Activated CD8-positive, alpha-beta memory T cell treated with anti-CD3 and anti-CD28 coated beads, Interleukin-2, amount 50 U/mL, for 24 hours (primary cell): ENCODE measurements around the gene ATOH8.

Source experiments
- DNase-seq: peaks from one replicate; pipeline ENCODE4 v3.0.0-alpha.2; 2020; ENCODE audit errors: extremely low read depth

Gene ATOH8

DNA sequence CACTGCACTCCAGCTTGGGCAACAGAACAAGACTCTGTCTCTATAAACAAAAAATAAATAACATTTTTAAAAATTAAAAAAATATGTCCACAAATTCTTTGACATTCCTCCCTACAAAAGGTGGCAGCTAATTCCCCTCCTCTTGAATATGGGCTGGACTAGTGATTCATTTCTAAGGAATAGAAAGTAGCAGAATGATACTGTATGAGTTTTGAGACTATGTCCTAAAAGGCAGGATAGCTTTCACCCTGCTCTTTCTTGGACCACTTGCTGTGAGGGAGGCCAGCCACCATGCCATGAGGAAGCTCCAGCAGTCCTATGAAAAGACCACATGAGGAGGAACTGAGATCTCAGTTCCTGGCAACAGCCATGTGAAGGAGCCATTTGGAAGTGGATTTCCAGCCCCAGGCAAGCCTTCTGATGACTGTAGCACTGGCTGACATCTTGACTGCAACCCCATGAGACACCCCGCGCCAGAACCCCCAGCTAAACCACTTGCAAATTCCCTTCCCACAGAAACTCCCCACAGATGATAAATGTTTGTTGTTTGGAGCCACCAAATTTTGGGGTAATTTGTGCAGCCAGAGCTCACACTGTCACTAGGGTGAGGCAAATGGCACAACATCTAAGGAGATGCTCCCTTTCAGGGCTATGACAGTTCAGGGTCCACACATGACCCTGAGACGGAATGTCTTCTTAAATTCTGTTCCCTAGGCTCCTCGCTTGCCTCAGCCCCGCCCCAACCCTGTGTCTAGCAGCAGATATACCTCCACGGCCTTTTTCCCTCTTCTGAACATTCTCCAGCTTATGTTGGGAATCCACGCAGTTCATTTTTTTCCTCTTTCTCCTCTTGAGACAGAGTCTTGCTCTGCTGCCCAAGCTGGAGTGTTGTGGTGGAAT is 17.1 kb upstream of the ATOH8 start:
- no peak for DNase-seq

DNA sequence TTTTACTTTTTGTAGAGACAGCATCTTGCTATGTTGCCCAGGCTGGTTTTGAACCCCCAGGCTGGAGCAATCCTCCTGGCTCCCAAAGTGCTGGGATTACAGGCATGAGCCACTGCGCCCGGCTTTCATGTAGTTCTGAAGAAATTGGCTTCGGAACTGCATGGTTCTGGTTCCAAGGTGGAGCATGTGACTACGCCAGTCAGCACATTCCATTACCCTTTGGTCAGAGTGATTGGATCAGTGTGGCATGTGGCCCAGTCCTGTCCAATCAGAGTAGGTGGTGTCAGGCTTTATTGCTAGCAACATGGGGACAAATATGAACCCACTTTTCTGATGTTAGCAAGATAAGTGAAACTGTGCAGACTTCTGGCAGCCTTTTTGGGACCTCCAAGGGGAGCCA is 16.3 kb upstream of the ATOH8 start:
- no peak for DNase-seq

DNA sequence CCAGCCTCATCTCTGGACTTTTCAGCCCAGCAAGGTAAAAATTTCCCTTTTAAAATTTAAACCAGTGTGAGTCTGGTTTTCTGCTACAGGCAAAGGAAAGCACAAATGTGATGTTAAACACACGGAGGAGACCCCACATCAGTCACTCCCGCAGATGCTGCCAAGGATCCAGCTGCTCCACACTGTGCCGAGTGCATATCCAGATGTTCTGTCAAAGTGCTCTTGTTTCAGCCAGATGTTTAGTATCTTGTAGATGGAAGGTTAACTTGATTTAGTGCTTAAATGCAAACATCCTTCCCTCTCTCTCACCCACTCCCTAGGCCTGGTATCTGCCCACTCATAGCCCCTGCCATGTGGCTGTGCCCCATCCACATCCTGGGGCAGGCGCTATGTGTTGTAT is 15.8 kb upstream of the ATOH8 start:
- DNase-seq: no peak

DNA sequence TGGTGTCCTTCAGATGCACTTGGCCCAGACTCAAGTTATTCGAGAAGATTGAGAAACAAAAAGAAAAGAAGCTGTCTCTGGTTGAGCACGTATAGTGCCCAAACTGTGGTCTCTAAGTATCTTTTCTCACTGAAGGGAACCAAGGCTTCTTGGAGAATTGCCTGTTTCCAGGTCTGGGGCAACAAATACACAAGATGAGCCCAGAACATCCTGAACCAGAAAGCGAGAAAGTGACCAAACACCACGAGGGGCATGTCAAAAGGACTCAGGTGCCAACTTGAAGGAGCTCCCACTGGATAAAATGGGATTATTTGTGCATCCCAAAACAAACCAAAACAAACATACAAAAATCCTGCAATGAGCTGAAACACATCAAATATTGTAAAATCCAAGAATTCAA is 13.6 kb upstream of the ATOH8 start:
- no peak for DNase-seq

DNA sequence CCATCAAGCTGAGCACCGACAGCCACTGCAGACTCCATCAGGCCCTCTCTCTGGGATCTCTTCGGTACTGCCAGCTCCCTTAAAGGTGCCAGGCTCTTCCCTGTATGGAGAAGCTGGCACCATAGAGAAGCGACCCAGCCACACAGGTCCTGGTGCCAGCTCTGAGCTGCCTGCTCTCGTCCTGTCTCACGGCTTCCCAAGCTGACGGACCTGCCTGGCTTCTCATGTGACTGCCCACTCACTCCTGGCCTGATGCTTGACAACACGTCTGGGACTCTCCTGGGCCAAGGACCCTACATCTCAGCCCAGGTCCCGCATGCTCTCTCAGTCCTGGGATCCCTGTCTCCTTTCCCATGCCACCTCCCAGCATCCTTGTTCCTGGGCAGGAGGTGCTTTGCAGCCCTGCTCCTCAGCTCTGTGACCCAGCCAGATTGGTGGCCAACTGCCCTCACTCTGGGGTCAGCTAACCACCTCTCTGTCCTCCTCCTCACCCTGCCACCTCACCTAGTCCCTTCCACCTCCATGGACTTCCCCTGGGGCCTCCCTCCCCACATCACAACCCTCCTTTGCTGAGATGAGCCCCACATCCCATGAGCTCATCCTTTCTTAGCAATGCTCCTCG is 12.5 kb upstream of the ATOH8 start:
- no peak for DNase-seq

DNA sequence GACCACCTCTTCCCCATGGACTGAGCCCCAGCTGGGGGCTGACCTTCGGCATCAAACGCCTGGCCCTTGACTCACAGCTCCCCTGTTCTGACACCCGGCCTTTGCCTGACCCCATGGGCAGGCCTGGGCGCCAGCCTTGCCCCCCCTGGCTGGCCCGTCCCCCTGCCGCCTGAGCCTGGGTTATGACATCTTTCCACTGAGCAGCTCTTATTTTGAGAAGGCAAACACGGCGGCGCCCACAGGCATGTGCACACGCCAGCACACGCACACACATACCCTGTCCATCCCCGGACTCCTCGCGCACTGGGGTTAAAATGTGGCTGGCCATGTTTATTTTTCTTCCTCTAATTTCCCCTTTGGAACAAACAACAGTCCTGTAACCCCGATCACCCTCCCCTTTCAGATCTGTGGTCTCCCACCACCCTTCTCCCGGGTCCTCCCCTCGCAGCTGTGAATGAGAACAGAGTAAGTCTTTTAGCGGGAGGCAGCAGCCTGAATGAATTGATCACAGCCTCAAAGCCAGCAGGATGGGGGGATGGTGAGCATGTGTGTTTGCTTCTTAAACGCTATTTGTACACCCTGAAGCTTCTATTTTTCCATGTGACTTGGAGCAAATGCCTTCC is 11.8 kb upstream of the ATOH8 start:
- DNase-seq: no peak

DNA sequence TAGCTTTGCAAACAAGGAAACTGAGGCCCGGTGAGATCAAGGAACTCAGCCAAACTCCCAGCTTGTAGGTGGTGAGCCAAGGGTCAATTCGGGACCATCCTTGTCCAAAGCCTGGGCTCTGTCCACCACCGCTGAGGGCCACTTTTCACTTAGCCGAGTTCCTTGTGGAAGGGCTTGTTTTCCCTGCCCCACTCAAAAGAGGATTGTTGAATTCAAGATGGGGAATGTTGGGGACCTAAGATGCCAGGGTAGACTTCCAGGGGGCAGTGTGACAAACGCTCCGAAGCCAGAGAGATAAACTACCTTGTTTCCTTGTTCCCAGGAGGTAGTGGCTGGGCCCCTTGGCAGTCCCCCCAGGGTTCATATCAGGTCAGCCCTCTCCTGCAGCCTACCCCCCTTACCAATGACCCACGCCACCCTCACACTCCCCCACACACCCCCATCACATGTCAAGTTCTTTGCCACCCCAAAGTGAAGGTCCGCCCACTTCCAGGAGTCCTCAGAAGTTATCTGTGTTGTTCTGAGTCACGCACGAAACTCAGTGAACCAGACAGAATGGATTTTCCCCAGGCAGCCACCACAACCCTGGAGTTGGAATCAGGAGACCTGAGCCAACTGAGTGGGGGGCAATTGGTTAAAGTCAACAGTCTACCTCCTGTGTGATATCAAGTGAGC is 10.3 kb upstream of the ATOH8 start:
- no peak for DNase-seq

DNA sequence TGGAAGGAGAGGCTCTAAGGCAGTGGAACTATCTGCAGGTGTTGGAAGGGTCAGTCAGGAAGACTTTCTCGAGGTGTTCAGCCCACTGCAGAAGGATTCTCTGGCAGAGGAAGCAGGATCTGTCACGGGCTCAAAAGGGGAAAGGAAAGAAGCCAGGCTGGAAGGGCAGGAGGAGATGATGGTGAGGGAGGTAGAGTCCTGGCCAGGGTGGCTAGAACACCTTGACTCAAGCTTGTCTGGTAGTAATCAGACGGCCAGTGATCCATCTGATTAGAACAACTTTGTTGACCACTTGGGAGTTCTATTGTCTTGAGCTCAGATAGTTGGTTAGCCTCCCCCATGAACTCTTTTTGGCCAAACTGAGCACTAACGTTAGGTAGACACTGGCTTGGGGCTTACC is 9.7 kb upstream of the ATOH8 start:
- no peak for DNase-seq

DNA sequence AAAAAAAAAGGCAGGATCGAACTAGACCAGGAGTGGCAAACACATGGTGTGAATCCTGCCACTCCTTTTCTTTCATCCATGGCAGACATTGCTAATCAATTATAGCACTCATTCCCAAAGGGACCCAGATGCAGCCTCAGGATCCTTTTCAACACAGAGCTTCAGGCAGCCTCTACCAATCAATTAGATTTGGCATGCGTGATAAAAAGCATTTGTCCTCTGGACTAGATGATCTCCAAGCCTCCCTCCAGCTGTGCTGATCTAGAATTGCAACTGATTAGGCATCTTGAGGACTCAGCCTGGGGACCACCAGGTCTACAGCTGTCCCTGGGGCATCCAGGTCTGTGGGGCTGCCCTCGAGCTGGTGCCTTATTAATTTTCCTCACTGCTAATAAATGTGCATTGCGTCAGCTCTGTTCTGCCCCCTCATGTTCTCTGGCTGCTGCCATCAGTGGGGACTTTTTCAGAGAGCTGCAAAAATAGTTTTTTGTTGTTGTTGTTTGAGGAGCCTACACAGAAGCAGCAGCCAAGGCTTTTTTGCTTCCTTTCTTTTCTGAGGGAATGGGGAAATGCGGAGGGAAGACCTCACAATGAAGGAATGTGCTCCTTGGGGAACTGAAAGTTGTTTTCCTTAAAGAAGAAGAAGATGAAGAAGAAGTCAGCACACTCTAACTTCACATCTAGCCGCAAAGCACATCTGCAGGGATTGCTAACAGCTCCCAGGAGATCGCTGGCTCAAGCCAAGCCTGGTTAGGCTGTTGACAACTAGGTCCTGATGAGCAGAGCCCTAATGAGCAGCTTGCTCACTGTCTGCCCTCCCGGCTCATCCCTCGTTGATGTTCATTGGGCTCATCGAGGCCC is 8.8 kb upstream of the ATOH8 start:
- no peak for DNase-seq

DNA sequence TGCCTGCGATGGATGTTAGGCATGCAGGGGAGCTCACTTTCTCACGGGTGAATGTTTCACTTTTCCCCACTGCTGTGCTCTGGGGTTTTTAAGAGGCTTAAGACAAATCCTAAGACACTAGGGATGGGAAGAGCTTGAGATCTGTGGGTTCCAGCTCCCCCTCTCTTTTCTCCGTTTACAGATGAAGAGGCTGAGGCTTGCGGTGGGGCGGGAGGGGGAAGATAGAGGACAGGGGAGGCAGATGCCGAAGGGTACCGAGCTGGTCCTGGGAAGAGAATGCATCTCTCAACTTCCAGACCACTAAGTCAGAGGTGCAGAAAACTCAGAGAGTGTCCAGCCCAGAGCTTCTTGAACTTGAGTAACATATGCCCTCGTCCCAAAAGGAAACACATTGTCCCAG is 8.2 kb upstream of the ATOH8 start:
- no peak for DNase-seq

DNA sequence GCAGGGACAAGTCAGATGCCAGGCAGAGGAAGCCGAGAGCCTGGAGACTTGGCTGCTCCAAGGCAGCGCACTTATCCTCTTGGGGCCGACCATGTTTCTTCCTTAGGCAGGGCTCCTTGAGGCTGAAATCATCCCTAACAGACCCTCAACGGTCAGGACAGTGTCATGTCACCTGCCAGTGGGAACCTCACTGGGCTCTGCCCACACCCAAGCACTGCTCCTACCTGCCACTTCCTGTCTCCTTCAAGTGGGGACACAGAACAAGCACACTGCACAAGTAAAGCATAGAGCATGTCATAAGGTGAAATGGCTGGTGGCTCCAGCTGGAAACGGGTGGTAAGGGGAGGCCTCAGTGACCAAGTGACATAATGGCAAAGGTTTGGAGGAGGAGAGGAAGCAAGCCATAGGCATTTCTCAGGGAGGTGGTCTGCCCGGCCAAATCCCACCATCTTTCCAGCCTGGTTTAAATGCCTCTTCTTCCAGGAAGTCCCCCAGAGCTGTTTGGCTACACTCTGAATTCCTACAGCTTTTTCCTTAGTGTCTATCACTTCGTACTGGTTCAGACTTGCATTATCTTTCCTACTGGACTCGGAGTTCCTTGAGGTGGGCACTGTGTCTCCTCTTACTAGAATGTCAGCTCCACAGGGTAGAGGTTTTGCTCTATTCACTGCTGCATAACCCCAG is 7.3 kb upstream of the ATOH8 start:
- DNase-seq: no peak

DNA sequence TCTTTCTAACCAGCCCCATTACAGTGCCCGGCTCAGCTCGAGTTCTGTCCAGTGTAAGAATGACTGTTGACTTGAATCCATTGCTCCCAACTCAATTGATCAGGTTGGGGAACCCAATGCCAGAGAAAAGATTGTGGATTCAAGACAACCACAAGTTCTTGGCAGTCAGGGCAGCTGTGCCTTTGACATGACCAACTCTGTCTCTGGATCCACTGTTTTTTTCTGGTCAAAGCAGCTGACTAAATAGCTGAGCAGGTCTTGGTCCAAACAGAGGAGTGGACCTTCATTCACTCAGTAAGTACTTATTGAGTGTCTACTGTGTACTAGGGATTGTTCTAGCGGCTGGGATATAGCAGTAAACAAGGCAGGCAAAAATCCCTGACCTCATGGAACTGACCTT is 6.3 kb upstream of the ATOH8 start:
- no peak for DNase-seq

DNA sequence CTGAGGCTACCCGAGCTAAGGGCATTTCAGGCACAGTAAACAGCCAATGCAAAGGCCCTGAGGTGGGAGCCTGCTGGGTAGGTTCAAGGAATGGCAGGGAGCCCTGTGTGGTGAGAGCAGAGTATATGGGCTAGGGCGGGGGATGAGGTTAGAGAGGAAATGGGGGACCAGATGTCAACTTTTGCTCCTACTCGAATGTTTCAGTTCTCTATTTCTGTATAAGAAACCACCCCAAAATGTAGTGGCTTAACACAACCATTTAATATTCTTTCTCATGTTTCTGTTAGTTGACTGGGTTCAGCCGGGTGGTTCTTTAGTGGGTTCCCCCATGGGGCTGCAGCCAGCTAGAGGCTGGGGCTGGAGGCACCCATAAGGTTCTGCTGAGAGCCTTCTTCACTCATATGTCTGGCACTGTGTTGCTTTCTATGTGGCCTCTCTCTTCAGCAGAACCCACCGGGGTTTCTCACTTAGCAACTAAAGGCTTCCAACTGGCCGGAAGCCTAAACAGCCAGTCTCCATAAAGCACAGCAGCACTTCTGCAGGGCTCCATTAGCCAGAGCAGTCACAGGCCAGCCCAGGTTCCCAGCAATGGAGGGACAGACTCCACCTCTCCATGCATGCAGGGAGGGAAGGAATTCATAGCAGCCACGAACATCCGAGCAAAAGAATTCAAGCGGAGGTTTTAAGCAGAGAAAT is 5.6 kb upstream of the ATOH8 start:
- DNase-seq: no peak

DNA sequence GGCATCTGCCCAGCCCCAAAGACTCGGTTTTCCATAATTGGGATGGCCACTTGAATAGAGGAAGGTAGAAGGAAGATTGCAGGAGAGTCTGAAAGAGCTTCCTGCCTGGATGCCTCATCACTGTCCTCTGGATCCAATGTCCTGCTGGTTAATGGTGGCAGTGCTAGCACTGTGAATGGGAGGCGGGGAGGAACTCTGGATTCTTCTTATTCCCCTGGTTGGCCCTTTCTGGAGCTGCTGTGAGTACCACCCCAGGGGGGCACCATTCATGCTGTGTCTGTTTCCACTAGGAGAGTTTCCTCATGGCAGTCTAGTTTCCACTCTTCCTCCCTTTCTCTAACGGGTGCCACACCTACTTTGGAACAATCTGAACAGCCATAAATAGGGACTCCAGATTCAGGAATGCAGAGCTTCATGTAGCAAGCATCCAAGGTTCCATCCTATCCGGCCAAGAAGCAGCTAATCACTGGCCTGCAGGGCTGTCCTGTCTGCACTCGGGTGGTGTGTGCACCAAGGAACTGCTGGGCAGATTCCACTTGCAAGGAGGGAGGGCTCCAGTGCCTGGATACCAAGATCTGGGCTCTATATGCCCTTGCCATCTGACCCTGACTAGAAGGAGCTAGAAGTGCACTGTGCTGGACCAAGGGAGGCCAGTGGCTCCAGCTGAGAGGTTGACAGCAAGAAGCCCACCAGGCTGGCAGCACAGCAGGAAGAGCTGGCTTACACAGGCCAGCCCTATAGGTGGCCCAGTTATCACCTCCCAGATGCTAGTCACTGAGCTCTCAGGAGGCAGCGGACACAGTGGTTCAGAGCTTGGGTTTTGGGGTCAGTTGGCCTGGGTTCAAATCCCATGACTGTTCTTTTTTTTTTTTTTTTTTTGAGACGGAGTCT is 4.6 kb upstream of the ATOH8 start:
- DNase-seq: no peak

DNA sequence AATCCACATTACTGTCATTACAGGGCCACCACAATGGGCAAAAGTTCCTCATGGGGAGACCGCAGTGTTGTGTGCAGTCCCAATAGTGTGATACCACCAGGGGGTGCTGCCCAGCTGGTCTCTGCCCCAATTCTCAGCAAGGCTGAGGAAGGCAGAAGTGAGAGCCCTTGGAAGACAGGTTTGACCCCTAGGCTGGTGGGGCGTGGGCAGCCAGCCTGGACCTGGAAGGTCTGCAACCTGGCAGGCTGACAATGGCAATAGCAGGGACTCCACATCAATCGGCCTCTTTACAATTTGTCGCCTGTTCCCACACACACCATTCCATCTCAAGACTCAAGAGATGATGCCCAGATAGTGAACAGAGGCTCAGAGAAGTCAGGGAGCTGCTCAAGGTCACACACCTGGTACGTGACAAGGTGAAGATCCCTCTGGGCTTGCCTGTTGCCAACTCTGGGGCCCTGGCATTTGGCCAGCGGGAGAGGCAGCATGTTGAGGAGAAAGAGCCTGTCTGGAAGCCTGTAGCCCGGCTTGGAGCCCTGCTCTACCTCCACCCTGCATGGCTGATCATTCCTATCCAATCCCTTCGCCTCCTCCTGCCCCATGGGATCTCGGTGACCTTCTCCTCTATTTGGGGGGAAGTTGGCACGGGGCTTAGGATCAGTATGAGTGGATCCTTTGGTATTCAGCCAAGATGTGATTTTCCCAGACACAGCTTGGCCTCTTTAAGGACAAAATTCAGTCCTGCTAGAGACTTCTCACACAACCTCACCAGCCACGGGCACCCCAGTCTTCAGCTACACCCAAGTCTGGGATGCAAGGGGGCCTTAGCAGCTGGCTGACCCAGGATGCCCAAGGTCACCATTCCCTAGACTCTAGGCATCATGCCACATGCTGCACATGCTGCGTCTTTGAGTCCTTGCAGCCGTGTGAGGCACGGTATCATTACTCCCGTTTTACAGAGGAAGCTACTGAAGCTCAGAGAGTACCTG is 2.9 kb upstream of the ATOH8 start:
- no peak for DNase-seq

DNA sequence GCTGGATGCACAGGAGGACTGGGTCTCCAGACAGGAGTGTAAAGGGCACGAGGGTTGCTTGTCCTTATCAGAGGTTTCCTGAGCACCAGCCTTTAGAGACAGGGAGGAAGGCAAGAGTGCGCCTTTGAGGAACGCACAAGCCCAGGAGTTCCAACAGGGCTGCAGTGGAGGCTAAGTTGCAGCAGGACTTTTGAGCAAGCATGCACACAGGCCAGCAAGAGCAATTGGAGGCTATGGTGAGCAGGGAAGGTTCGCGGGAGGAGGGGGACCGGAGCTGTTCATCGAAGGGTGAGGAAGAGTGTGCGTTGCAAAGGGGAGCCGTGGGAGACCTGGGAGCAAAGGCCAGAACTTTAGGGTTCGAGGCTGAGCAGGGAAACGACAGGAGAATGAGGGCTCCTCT is 2.2 kb upstream of the ATOH8 start:
- DNase-seq: no peak

DNA sequence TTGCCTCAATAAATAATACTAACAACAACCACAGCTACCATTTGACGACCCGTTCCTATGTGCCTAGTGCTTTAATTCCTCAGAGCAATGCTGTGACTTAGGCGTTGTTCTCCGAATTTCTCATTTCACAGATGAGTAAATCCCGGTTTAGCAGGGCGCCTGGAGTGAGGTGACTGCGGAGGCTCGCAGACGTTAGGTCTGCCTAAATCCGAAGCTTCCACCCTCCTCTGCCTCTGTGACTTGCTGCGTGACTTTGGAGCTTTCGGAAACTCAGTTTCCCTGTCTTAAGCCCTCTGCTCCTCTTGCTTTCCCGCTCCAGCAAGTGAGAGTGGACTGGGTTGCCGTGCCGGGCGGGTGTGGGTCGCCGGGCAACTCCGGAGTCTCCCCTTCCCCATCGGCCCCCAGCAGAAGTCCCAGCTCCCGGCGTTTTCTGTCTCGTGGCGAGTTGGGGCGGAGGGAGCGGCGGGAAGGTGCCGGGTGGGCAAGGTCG is 711 bp upstream of the ATOH8 start:
- DNase-seq: no peak
